ENCODE measurements around the gene CEP78.
A peak's percentile ranks its signal among the peaks of the same experiment; 100 is the strongest.
"Not testable (repeated sequence)": the region's sequence is repeated elsewhere in the genome, so short reads cannot be mapped to it uniquely, and the experiment has no call there.

The CEP78 gene

GRCh38 chr9:78238046-78239038 is 2.5 kb downstream of the CEP78 start:
- no peak for DNase-seq

GRCh38 chr9:78239506-78239905 is 3.6 kb downstream of the CEP78 start:
- no peak for DNase-seq

- no peak for DNase-seq
Measured at GRCh38 chr9:78242041-78242440, 6.2 kb downstream of the CEP78 start.

- DNase-seq, result no peak
Measured at GRCh38 chr9:78243130-78243529, 7.3 kb downstream of the CEP78 start.

GRCh38 chr9:78245401-78245800 is 9.5 kb downstream of the CEP78 start:
- DNase-seq, result no peak

- DNase-seq, result no peak
Measured at GRCh38 chr9:78248635-78249034, 12.8 kb downstream of the CEP78 start.

GRCh38 chr9:78249542-78249941 is 13.7 kb downstream of the CEP78 start:
- no peak for DNase-seq

GRCh38 chr9:78252616-78253015 is 16.7 kb downstream of the CEP78 start:
- DNase-seq, result no peak

- no peak for DNase-seq
Measured at GRCh38 chr9:78253285-78253684, 17.4 kb downstream of the CEP78 start.

- DNase-seq, result no peak
Measured at GRCh38 chr9:78261403-78262001, 25.6 kb downstream of the CEP78 start.

- no peak for DNase-seq
Measured at GRCh38 chr9:78262655-78263054, 26.8 kb downstream of the CEP78 start.

- no peak for DNase-seq
Measured at GRCh38 chr9:78267889-78268288, 32.0 kb downstream of the CEP78 start.

GRCh38 chr9:78269784-78270183 is 33.9 kb downstream of the CEP78 start:
- DNase-seq, result no peak

- no peak for DNase-seq
Measured at GRCh38 chr9:78272307-78272706, 36.4 kb downstream of the CEP78 start.

- no peak for DNase-seq
Measured at GRCh38 chr9:78273761-78274160, 37.9 kb downstream of the CEP78 start.

GRCh38 chr9:78278177-78278777 is 42.4 kb downstream of the CEP78 start:
- DNase-seq, result no peak

- no peak for DNase-seq
Measured at GRCh38 chr9:78278801-78279200, 42.9 kb downstream of the CEP78 start.

- DNase-seq, result peak; percentile 90
Measured at GRCh38 chr9:78280982-78281668, 45.2 kb downstream of the CEP78 start.

- not testable (repeated sequence) for DNase-seq
Measured at GRCh38 chr9:78284181-78284580, 48.3 kb downstream of the CEP78 start.

GRCh38 chr9:78286125-78286524 is 50.2 kb downstream of the CEP78 start:
- DNase-seq, result no peak

GRCh38 chr9:78286946-78287388 is 51.1 kb downstream of the CEP78 start:
- DNase-seq, result no peak

- no peak for DNase-seq
Measured at GRCh38 chr9:78288214-78288892, 52.5 kb downstream of the CEP78 start.

All from left hindlimb (tissue), 1 donor.